ENCODE results near the gene SNORC.

DNA sequence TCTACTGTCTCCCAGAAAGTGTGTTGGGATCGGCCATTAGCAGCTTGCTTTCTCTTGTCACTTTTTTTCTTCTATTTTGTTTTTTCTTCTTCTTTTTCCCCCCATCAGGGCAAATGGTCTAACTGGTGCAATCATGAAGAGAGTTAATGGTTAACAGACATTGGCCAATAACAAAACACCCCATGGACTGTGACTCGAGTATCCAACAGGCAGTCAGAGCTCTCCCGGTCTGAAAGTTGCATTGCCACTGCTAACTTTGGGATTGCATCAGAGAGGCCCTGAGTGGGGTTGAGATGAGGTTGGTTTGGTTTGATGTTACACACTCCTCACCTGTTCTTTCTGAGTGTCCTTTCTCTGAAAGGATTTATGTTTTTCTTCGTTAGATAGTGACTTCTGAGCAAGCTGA lies 12.9 kb upstream of the SNORC start:
- TF ChIP-seq, protein P1, sequence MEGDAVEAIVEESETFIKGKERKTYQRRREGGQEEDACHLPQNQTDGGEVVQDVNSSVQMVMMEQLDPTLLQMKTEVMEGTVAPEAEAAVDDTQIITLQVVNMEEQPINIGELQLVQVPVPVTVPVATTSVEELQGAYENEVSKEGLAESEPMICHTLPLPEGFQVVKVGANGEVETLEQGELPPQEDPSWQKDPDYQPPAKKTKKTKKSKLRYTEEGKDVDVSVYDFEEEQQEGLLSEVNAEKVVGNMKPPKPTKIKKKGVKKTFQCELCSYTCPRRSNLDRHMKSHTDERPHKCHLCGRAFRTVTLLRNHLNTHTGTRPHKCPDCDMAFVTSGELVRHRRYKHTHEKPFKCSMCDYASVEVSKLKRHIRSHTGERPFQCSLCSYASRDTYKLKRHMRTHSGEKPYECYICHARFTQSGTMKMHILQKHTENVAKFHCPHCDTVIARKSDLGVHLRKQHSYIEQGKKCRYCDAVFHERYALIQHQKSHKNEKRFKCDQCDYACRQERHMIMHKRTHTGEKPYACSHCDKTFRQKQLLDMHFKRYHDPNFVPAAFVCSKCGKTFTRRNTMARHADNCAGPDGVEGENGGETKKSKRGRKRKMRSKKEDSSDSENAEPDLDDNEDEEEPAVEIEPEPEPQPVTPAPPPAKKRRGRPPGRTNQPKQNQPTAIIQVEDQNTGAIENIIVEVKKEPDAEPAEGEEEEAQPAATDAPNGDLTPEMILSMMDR (IDR thresholded peaks at IDR 0.05; ENCODE audit: insufficient read depth, low read length, poor library complexity, severe bottlenecking) = no peak
- no peak for TF ChIP-seq EZH2phosphoT487 (conservative IDR thresholded peaks at IDR 0.05; ENCODE audit: low read length)

Data from SU-DHL-6 (cell line).